Measurements from ENCODE around the gene OTOS.

Gene OTOS

DNA sequence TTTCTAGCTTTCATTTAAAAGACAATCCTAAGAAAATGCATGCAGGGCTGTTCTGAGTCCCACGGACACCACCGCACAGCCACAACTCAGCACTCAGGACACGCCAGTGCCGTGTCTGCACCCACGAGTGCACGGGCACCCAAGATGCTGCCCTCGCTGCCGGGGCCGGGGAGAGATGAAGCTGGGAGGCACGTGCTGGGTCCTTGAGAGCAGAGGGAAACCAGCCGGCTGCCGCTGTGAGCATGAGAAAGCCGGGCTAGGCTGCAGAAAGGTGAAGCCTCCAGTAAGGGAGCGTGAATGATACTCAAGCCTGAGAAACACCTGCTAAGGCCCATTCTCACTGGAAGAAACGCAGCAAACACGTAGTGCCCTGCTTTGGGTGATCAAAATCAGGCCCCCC, 9.2 kb downstream of the OTOS start:
- no peaks in the 10 kb centered on the region for H3K27me3 ChIP-seq (ENCODE audit: insufficient read depth, low read length)
- no peak overlapping the region for H2BK12ac ChIP-seq (ENCODE audit: low read length)
- no peak overlapping the region for H3K4ac ChIP-seq (ENCODE audit: low read depth, low read length)
- H4K8ac ChIP-seq (ENCODE audit: low read depth, low read length), result no peak overlapping the region
- WGBS (ENCODE audit: extremely low coverage, insufficient coverage, insufficient read length), result no CpG with 5 or more reads among the region's 16 CpGs
- no peak overlapping the region for H2AFZ ChIP-seq (ENCODE audit: insufficient read depth, low read length, poor library complexity)
- peaks cover 4% of the 10 kb centered on the region for H3K79me1 ChIP-seq (ENCODE audit: low read length)
- no peak overlapping the region for H4K91ac ChIP-seq (ENCODE audit: low read depth, low read length)
- no peaks in the 10 kb centered on the region for H3K9me3 ChIP-seq (ENCODE audit: insufficient read depth, low read depth, low read length)
- no peak overlapping the region for H3K18ac ChIP-seq (ENCODE audit: low read length)
- H3K36me3 ChIP-seq (ENCODE audit: control insufficient read depth in 1 of 2, insufficient read depth in 2 of 2, low read length in 2 of 2), result peaks cover 61 to 66% of the 10 kb centered on the region in 2 experiments
- no peak overlapping the region for H3K14ac ChIP-seq (ENCODE audit: low read length)
- H3K4me3 ChIP-seq (ENCODE audit: low read depth, low read length), result no peak overlapping the region
- no peak overlapping the region for H2BK5ac ChIP-seq (ENCODE audit: low read depth, low read length, poor library complexity)
- H3K4me2 ChIP-seq (ENCODE audit: low read length), result no peak overlapping the region
- H3K27ac ChIP-seq (ENCODE audit: low read depth, low read length), result no peak overlapping the region
- no peak overlapping the region for H2AK5ac ChIP-seq (ENCODE audit: low read length)
- no peak for DNase-seq
- no peak overlapping the region for H3K9ac ChIP-seq (ENCODE audit: low read length)
- peaks cover 8 to 10% of the 10 kb centered on the region in 2 experiments for H3K4me1 ChIP-seq (ENCODE audit: control insufficient read depth in 1 of 2, insufficient read depth in 2 of 2, low read length in 2 of 2)
- no peak overlapping the region for H4K12ac ChIP-seq (ENCODE audit: low read depth, low read length)
- no peak overlapping the region for H2BK120ac ChIP-seq (ENCODE audit: insufficient read depth, low read length, poor library complexity)
- no peak overlapping the region for H3K23ac ChIP-seq (ENCODE audit: low read length)
- peaks cover 10% of the 10 kb centered on the region for H3K79me2 ChIP-seq (ENCODE audit: control insufficient read depth, insufficient read depth, low read length, poor library complexity)

DNA sequence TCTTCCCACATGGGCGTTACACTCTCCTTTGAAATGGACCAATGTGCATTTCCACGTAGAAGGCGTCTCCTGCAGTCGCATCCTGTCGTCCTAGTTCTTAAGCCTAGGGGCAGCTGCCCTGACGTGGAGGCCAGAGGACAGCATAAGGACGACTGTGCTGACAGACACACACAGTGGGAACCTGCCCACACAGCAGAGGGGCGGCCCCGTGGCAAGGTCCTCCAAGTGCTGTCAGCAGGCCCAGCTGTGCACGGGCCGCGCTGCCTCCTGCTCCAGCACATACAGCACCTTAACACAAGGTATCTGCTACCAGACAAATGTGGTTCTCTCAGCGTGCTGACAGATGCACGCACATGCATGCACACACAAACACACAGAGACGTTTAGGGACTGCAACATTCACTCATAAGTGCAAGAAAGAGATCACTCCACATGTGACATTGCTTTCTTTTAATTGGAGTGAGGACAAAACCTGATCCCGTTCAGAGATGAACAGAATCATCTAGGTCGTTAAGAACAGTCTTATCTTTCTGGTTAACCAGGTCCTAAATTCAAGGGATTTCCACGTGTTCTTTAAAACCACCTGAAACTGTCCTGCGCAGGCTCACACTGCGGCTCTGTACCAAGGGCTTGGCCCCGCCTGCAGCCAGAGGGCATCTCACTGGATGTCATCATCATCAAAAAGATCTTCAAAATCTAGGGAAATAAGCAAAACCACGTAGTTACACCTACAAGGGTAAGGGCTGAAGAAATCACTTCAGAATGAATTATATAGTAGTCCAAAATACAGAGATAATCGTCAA, 9.9 kb downstream of the OTOS start:
- Histone ChIP-seq H3K9me3 (ENCODE audit: insufficient read depth, low read depth, low read length) (no peaks in the 10 kb centered on the region), H3K4me2 (ENCODE audit: low read length) (no peak overlapping the region), H3K36me3 (ENCODE audit: control insufficient read depth in 1 of 2, insufficient read depth in 2 of 2, low read length in 2 of 2) (peaks cover 68 to 73% of the 10 kb centered on the region in 2 experiments), H2BK120ac (ENCODE audit: insufficient read depth, low read length, poor library complexity) (no peak overlapping the region), H4K91ac (ENCODE audit: low read depth, low read length) (no peak overlapping the region), H4K12ac (ENCODE audit: low read depth, low read length) (no peak overlapping the region), H3K4me1 (ENCODE audit: control insufficient read depth in 1 of 2, insufficient read depth in 2 of 2, low read length in 2 of 2) (peaks cover 8 to 10% of the 10 kb centered on the region in 2 experiments), H3K4ac (ENCODE audit: low read depth, low read length) (no peak overlapping the region), H3K79me1 (ENCODE audit: low read length) (no peaks in the 10 kb centered on the region), H3K23ac (ENCODE audit: low read length) (no peak overlapping the region), H3K14ac (ENCODE audit: low read length) (no peak overlapping the region), H2BK12ac (ENCODE audit: low read length) (no peak overlapping the region), H2AFZ (ENCODE audit: insufficient read depth, low read length, poor library complexity) (no peak overlapping the region), H3K9ac (ENCODE audit: low read length) (no peak overlapping the region), H3K79me2 (ENCODE audit: control insufficient read depth, insufficient read depth, low read length, poor library complexity) (peaks cover 5% of the 10 kb centered on the region), H2BK5ac (ENCODE audit: low read depth, low read length, poor library complexity) (no peak overlapping the region), H3K27me3 (ENCODE audit: insufficient read depth, low read length) (no peaks in the 10 kb centered on the region), H2AK5ac (ENCODE audit: low read length) (no peak overlapping the region), H3K27ac (ENCODE audit: low read depth, low read length) (no peak overlapping the region), H4K8ac (ENCODE audit: low read depth, low read length) (no peak overlapping the region), H3K4me3 (ENCODE audit: low read depth, low read length) (no peak overlapping the region), H3K18ac (ENCODE audit: low read length) (no peak overlapping the region)
- no CpG with 5 or more reads among the region's 23 CpGs for WGBS (ENCODE audit: extremely low coverage, insufficient coverage, insufficient read length)
- no peak for DNase-seq

DNA sequence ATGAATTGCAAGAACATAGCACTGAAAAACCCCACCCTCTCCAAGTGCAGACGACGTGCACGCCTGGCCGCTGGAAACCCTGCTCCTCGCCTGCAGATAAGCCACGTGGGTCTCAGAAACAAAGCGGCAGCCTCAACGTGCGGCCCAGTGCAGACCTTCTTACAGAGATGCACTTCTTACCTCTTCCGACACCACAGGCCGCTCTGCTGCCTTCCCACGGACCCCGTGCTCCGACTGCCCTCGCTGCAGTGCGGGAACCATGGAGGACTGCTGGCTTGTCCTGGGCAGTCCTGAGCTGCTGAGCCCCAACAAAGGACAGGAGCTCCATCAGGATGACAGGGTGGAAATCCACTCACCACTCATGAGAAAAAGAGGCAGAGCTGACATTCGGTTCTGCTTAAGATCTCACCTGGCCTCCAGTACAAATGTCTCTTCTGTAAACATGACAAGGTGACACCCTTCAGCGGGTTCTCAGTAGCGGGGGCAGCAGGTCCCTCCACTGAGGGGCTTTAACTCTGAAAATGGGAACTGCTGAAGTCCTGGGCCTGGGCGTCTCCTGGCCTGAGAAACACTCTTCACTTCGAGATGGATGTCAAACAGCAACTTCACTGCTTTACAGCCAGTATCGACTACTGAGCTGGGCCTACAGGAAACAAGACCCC, 10.6 kb downstream of the OTOS start:
- H2AFZ ChIP-seq (ENCODE audit: insufficient read depth, low read length, poor library complexity), result no peak overlapping the region
- H4K12ac ChIP-seq (ENCODE audit: low read depth, low read length), result no peak overlapping the region
- no peaks in the 10 kb centered on the region for H3K79me1 ChIP-seq (ENCODE audit: low read length)
- H3K27ac ChIP-seq (ENCODE audit: low read depth, low read length), result no peak overlapping the region
- H3K4me2 ChIP-seq (ENCODE audit: low read length), result no peak overlapping the region
- no peak overlapping the region for H2BK12ac ChIP-seq (ENCODE audit: low read length)
- no peak overlapping the region for H2BK120ac ChIP-seq (ENCODE audit: insufficient read depth, low read length, poor library complexity)
- no peak overlapping the region for H4K8ac ChIP-seq (ENCODE audit: low read depth, low read length)
- no peak overlapping the region for H4K91ac ChIP-seq (ENCODE audit: low read depth, low read length)
- DNase-seq, result no peak
- H3K27me3 ChIP-seq (ENCODE audit: insufficient read depth, low read length), result no peaks in the 10 kb centered on the region
- no CpG with 5 or more reads among the region's 22 CpGs for WGBS (ENCODE audit: extremely low coverage, insufficient coverage, insufficient read length)
- no peak overlapping the region for H2BK5ac ChIP-seq (ENCODE audit: low read depth, low read length, poor library complexity)
- no peak overlapping the region for H3K9ac ChIP-seq (ENCODE audit: low read length)
- no peak overlapping the region for H3K4ac ChIP-seq (ENCODE audit: low read depth, low read length)
- no peak overlapping the region for H3K14ac ChIP-seq (ENCODE audit: low read length)
- H3K4me1 ChIP-seq (ENCODE audit: control insufficient read depth in 1 of 2, insufficient read depth in 2 of 2, low read length in 2 of 2), result peaks cover 1 to 4% of the 10 kb centered on the region in 2 experiments
- no peaks in the 10 kb centered on the region for H3K9me3 ChIP-seq (ENCODE audit: insufficient read depth, low read depth, low read length)
- no peaks in the 10 kb centered on the region for H3K79me2 ChIP-seq (ENCODE audit: control insufficient read depth, insufficient read depth, low read length, poor library complexity)
- H3K4me3 ChIP-seq (ENCODE audit: low read depth, low read length), result no peak overlapping the region
- peaks cover 68 to 73% of the 10 kb centered on the region in 2 experiments for H3K36me3 ChIP-seq (ENCODE audit: control insufficient read depth in 1 of 2, insufficient read depth in 2 of 2, low read length in 2 of 2)
- no peak overlapping the region for H2AK5ac ChIP-seq (ENCODE audit: low read length)
- H3K23ac ChIP-seq (ENCODE audit: low read length), result no peak overlapping the region
- H3K18ac ChIP-seq (ENCODE audit: low read length), result no peak overlapping the region

DNA sequence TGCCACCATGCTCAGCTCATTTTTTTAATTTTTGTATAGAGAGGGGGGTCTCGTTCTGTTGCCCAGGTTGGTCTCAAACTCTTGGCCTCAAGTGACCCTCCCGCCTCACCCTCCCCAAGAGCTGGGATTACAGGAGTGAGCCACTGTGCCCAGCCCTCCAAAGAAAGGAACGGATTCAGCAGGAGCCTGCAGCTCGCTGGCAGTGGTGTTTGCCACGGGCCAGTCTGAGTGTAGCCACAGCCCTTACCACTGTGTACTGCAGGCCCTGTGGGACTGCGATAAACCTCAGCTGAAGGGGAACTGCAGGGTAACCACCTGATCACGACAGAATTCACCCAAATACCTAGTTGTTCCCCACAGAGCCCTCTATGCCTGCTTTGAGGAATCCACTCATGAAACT, 11.1 kb downstream of the OTOS start:
- Histone ChIP-seq H3K27me3 (ENCODE audit: insufficient read depth, low read length) (no peaks in the 10 kb centered on the region), H2BK12ac (ENCODE audit: low read length) (no peak overlapping the region), H2AK5ac (ENCODE audit: low read length) (no peak overlapping the region), H3K9ac (ENCODE audit: low read length) (no peak overlapping the region), H3K4me1 (ENCODE audit: control insufficient read depth in 1 of 2, insufficient read depth in 2 of 2, low read length in 2 of 2) (no peaks in the 10 kb centered on the region), H4K91ac (ENCODE audit: low read depth, low read length) (no peak overlapping the region), H3K4ac (ENCODE audit: low read depth, low read length) (no peak overlapping the region), H3K79me2 (ENCODE audit: control insufficient read depth, insufficient read depth, low read length, poor library complexity) (no peaks in the 10 kb centered on the region), H3K79me1 (ENCODE audit: low read length) (no peaks in the 10 kb centered on the region), H4K12ac (ENCODE audit: low read depth, low read length) (no peak overlapping the region), H3K9me3 (ENCODE audit: insufficient read depth, low read depth, low read length) (no peaks in the 10 kb centered on the region), H2BK120ac (ENCODE audit: insufficient read depth, low read length, poor library complexity) (no peak overlapping the region), H3K36me3 (ENCODE audit: control insufficient read depth in 1 of 2, insufficient read depth in 2 of 2, low read length in 2 of 2) (peaks cover 68 to 73% of the 10 kb centered on the region in 2 experiments), H3K23ac (ENCODE audit: low read length) (no peak overlapping the region), H2AFZ (ENCODE audit: insufficient read depth, low read length, poor library complexity) (no peak overlapping the region), H4K8ac (ENCODE audit: low read depth, low read length) (no peak overlapping the region), H3K14ac (ENCODE audit: low read length) (no peak overlapping the region), H3K27ac (ENCODE audit: low read depth, low read length) (no peak overlapping the region), H3K4me2 (ENCODE audit: low read length) (no peak overlapping the region), H3K18ac (ENCODE audit: low read length) (no peak overlapping the region), H3K4me3 (ENCODE audit: low read depth, low read length) (no peak overlapping the region), H2BK5ac (ENCODE audit: low read depth, low read length, poor library complexity) (no peak overlapping the region)
- DNase-seq, result no peak
- no CpG with 5 or more reads among the region's 7 CpGs for WGBS (ENCODE audit: extremely low coverage, insufficient coverage, insufficient read length)

All from trophoblast cell (in vitro differentiated cells and primary cell).